ENCODE data around the gene SULT4A1.

The SULT4A1 gene

GRCh38 chr22:43832393-43833265, 29.7 kb downstream of the SULT4A1 start:
- no peak overlapping the region for H3K27ac ChIP-seq
- H3K4me3 ChIP-seq = no peak overlapping the region
- no peak for DNase-seq (ENCODE audit: low spot score)
- no peak for TF ChIP-seq CTCF (IDR thresholded peaks at IDR 0.05)

GRCh38 chr22:43831561-43832392, 30.5 kb downstream of the SULT4A1 start:
- Histone ChIP-seq H3K27ac (no peak overlapping the region), H3K4me3 (no peak overlapping the region)
- no peak for DNase-seq (ENCODE audit: low spot score)
- no peak for TF ChIP-seq CTCF (IDR thresholded peaks at IDR 0.05)

GRCh38 chr22:43830931-43831560, 31.3 kb downstream of the SULT4A1 start:
- Histone ChIP-seq H3K4me3 (no peak overlapping the region), H3K27ac (peak overlapping the region; percentile 76 to 85)
- DNase-seq (ENCODE audit: low spot score) = no peak
- no peak for TF ChIP-seq CTCF (IDR thresholded peaks at IDR 0.05)

DNA sequence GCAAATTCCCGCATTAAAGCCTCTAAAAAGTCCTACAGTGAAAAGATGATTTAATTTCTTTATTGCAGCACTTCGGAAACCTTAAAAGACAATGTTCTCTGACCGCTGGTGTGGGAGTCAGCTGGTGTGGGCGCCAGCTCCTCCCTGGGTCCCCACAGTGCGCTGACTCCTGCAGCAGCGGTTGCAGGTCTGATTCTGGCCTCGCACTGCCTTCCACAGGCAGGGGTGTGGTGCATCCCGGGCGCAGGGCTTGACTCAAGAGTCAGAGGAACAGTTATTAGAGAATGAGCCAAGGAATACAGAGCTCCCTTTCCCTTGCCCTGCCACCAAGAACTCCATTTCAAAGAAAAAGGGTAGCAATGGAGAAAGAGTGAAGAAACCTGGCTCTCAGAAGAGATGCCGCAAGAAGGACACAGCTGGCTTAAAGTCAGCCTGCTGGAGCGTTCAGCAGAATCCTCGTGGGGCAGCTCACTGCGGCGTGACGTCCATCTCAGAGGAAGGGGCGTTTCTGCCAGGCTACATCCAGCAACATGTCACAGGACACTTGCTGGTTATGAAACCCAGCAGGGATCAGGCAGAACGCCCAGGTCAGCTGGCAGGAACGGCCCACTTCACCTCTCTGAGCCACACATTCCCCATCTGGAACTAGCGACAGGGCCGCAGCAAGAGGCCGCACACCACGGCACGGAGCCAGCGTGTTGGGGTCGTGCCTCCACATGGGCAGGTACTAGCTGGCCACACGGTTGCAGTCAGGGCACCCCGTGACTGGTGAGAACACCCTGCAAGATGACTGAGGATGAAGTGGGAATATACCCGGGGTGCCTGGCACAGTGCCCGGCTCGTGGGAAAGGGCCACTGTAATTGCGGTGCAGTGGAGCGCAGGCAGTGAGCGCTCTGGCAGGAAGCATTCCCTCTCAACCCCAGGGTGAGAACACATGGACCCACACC, 32.1 kb downstream of the SULT4A1 start:
- Histone ChIP-seq H3K4me3 (peak overlapping the region; percentile 22), H3K27ac (peak overlapping the region; percentile 76 to 85)
- peak; percentile 88 for DNase-seq (ENCODE audit: low spot score)
- TF ChIP-seq CTCF (IDR thresholded peaks at IDR 0.05) = no peak

DNA sequence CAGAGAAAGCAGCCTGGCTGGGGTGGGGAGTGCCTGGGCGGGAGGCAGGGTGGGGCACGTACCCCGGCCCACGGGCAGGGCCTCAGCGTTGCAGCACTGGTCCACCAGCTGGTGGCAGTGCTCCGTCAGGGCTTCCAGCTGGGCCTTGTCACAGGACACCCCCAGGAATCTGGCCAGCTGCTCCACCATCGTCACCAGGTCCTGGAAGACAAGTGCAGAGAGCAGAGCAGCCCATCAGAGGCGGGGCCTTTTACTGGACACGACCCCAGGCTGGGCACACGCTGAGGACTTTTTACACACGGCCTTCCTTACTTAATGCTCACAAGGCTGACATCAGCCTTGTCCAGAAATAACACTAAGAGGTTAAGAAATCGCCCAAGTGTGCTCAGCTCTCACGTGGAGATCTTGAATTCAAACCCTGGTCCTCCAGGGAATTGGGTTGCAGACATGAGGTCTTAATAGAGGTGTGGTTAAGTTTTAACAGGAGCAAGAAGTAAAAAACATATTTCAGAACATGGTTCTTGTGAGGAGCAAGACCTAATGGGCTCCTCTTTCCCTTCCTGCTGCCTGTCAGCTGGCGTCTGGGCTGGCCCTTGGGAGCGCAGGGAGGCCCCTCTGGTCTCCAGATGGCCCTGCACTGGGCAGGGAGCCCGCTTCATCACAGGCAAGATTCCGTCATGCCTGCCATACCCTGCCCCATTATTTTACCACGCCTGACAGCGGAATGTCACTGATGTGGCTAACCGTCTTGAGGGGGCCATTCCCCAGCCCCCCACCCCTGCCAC, 33.1 kb downstream of the SULT4A1 start:
- Histone ChIP-seq H3K27ac (peak overlapping the region; percentile 76 to 85), H3K4me3 (peak overlapping the region; percentile 12)
- peak; percentile 10 for TF ChIP-seq CTCF (IDR thresholded peaks at IDR 0.05)
- DNase-seq (ENCODE audit: low spot score) = peak; percentile 91

DNA sequence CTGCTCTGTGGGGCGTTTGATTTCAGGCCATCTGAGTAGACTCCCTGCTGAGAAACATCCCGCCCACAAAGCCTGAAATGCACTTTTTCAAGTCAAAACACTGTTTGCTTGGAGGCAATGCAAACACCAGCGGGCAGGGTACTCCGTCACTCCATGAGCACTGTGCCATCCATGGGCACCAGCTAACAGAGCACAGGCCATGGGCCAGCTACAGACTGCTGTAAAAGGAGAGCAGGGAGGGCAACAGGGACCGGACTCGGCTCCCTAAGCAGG, 33.7 kb downstream of the SULT4A1 start:
- Histone ChIP-seq H3K27ac (peak overlapping the region; percentile 76 to 85), H3K4me3 (peak overlapping the region; percentile 12)
- no peak for DNase-seq (ENCODE audit: low spot score)
- TF ChIP-seq CTCF (IDR thresholded peaks at IDR 0.05) = no peak
